HAP-1 (cell line): ENCODE measurements around the gene SYTL4.
A peak's percentile ranks its signal among the peaks of the same experiment; 100 is the strongest.

Source experiments
- DNase-seq, 2 experiments: peaks; one replicate each; pipeline ENCODE4 v3.0.0-alpha.2; 2016 to 2020; ENCODE audit warnings: low spot score in 2 of 2
- H3K27me3 ChIP-seq: fragments of 250-450 bp; sonication (Bioruptor Pico); 2 replicates; pipeline ENCODE4 v1.5.1; 2020; ENCODE audit warnings: low read depth, mild to moderate bottlenecking, moderate library complexity
- H3K36me3 ChIP-seq: fragments of 250-450 bp; sonication (Bioruptor Pico); replicated peaks from 2 replicates; pipeline ENCODE4 v1.5.1; 2020; ENCODE audit warnings: mild to moderate bottlenecking
- H3K4me1 ChIP-seq: fragments of 250-450 bp; sonication (Bioruptor Pico); 2 replicates; pipeline ENCODE4 v1.5.1; 2020; ENCODE audit warnings: mild to moderate bottlenecking
- H3K4me3 ChIP-seq: fragments of 250-450 bp; sonication (Bioruptor Pico); 2 replicates; pipeline ENCODE4 v1.5.1; 2020; ENCODE audit warnings: mild to moderate bottlenecking, moderate library complexity
- H3K9me3 ChIP-seq: fragments of 250-450 bp; sonication (Bioruptor Pico); 2 replicates; pipeline ENCODE4 v1.5.1; 2020; ENCODE audit warnings: mild to moderate bottlenecking, moderate library complexity
- in situ Hi-C: fragments of 300-500 bp; cut with MboI; formaldehyde crosslinking; loops from 3 replicates; pipeline ENCODE4 v1.14.3; 2020; ENCODE audit warnings: low sequenced_read_pairs, inconsistent platforms, mixed read lengths

SYTL4 gene

DNA sequence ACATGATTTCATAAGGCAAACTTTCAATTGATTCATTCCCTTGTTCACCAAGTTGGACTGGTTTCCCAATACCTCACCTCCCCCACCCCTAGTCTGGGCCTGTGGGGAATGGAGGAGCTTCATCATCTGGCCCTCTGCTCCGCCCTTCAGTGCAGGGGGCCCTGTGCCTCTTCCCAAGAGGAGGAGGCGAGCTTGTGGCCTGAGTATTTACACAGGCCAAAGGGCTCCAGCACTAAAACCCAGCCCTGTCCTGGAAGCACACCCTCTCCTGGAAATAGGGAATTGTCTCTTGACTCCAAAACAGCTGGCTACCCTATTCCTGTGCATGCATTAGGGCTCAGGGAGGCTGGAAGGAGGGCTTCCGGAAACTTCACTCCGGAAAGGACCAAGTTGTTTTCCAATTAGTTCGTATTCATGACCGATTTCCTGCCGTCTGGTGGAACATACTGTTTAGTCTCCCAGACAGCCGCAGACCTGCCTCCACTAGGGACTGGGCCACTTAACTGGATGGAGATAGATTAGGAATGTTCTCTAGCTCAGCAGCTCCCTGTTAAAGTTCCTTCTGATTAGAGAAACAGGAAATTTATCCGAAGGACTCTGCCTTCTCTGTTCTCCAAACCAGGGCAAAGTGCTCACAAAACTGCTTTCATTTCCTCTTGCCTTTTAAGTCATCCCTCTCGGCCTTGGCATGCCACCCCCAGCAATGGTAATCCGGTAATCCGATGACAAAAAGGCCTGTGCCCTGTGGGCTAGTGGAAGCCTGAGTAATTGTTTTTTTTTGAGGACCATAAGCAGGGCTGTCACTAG lies 82.2 kb downstream of the SYTL4 start:
- DNase-seq: peak; percentile 59 to 73
- Histone ChIP-seq H3K36me3 (no peaks in the 10 kb centered on the region), H3K9me3 (no peaks in the 10 kb centered on the region), H3K27me3 (no peaks in the 10 kb centered on the region), H3K4me3 (no peak overlapping the region), H3K4me1 (peaks cover 12% of the 10 kb centered on the region)
- in situ Hi-C loops: no loop called here

DNA sequence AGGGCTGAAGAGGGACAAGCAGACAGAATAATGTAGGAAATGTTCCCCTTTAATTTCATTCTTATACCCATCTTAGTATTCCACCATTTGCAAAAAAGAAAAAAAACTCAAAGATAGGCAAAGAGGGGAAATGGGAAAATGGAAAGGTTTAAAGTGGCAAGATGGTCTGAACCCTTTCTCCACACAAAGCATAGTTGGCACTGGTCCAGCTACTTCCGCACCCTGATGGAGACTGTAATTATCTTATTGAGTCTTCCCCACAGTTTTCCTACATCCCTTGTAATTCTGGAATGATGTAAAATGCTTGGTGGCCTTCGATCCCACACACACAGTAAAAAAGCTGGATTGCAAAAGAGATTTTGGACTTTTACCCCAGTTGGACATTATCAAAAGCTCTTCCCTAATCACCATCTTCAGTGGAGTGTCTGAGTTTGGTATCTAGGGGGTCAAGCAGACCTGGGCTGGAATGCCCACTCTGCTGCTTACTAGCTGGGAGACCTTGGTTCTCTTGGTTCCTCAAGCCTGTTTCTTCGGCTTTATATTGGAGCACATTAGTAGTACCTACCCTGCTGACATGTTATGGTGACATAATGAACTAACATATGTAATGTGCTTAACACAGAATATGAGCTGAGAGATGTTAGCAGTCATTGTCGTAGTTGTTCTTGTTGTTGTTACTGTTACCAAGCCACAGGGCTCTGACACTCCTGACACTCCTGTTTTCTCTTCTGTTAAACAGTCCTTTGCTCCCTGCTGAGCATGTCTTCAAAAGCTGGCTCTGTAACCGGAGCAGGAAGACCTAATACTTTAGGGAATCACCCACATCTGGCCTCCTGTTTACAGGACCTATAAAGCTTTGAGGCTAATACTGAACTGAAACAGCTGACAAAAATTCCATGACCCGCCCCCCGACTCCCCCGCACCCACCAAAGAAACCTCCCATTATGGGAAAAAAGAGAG lies 83.2 kb downstream of the SYTL4 start:
- H3K4me3 ChIP-seq: no peak overlapping the region
- no peaks in the 10 kb centered on the region for H3K27me3 ChIP-seq
- DNase-seq: no peak

DNA sequence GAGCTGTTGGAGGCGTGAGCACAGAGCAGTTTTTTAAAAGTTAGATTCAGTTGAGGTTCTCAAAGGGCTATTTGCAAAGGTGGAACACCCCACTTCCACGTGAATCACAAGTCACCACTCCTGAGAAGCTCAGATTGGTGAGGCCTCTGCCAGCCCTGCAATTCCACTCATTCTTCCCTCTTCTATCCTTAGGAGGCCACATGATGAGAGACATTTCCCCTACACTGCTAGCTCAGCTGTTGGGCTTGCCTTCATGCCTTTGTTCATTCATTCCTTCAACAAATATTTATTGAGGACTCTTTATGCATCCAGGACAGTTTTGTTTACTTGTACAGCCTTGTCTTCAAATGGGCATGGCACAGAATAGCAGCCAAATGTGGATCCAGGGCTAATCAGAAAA lies 84.2 kb downstream of the SYTL4 start:
- Histone ChIP-seq H3K4me3 (no peak overlapping the region), H3K27me3 (no peaks in the 10 kb centered on the region), H3K36me3 (no peaks in the 10 kb centered on the region), H3K4me1 (peaks cover 22% of the 10 kb centered on the region), H3K9me3 (no peaks in the 10 kb centered on the region)
- in situ Hi-C loops: no loop called here
- no peak for DNase-seq

More for the DNA sequence above, 83.2 kb downstream of the SYTL4 start:
- peaks cover 20% of the 10 kb centered on the region for H3K4me1 ChIP-seq
- no peaks in the 10 kb centered on the region for H3K36me3 ChIP-seq
- H3K9me3 ChIP-seq: no peaks in the 10 kb centered on the region
- in situ Hi-C loops: no loop called here

DNA sequence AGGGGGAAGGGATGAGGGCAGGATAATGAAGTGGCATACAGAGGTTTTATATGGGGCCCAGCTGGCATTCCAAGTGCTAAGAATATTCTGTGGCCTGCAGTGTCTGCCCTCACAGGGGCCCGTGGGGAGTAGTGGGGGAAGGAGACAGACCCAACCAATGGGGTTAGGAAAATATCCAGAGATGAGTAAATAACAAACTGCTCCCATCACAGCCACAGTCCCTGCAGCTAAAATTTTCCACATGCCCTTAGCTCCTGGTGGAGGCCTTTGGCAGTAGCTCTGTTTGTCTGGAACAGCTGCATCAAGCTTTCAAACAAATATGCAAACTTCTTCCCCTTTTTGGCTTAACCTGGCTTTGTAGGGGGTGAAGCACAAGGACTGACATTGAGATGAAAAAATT lies 84.8 kb downstream of the SYTL4 start:
- no peak for DNase-seq
- H3K4me3 ChIP-seq: no peak overlapping the region
- H3K27me3 ChIP-seq: no peaks in the 10 kb centered on the region
- in situ Hi-C loops: no loop called here
- H3K4me1 ChIP-seq: peaks cover 22% of the 10 kb centered on the region
- no peaks in the 10 kb centered on the region for H3K9me3 ChIP-seq
- no peaks in the 10 kb centered on the region for H3K36me3 ChIP-seq

DNA sequence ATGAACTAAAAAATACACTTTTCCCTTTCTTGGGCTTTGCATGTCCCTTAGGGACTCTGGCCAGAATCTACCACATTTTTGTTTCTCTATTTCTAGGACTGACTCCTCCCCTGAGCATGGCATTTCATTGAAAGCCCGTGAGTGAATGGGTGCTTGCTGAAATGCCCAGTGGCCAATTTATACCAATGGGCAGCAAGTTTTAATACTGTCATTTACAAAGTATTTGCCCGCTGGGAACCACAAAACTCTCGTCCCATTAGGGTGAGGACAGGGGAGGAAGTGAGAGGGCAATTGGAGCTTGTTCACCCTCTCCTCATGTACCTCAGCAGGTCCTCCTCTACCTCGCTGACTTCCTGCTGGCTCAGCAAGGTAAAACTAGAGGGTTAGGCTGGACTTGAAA lies 86.8 kb downstream of the SYTL4 start:
- Histone ChIP-seq H3K36me3 (no peaks in the 10 kb centered on the region), H3K4me1 (peaks cover 18% of the 10 kb centered on the region), H3K4me3 (no peak overlapping the region), H3K9me3 (no peaks in the 10 kb centered on the region), H3K27me3 (no peaks in the 10 kb centered on the region)
- in situ Hi-C loops: no loop called here
- DNase-seq: no peak

DNA sequence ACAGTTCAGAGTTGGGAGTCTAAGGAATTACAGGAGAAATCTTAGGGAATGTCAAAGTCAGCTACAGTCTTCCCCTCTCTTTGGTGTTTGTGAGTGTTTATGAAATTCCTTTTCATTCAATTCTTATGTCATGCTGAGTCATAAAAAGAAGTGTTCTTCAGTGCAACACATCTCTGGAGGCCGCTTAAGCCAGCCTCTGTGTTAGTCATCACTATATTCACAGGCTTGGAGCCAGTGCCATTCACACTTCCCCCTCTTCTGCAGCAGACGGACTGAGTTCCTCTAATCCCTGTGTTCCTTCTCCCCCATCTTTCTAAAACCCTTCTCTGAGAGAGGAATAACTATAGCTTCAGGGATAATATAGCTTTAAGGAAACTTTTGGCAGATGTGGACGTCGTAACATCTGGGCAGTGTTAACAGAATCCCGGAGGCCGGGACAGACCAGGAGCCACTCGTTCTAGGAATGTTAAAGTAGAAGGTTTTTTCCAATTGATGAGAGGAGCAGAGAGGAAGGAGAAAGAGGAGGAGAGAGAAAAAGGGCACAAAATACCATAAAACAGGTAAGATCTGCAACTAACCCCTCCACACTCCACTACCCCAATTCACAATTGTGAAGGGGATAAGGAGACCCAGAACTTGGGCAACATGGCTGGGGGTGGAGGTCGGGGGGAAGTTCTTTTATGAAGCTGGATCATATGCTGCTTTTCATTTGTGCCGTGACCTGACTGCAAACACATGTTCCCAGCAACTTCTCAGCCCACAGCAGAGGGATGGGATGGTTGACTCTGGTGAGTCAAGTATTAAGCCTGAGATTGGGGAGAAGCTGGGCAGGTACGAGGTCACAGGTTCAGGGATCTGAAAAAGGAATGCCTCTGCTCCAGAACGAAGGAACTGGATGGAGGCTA lies 87.7 kb downstream of the SYTL4 start, which contains the start of gene SRPX2:
Gene SRPX2 (plus strand): TSS at position 244 of the 905 bp plus-strand sequence. CDS start 2,124 bp downstream, outside the sequence.
- DNase-seq: peak; percentile 34 to 56
- no peaks in the 10 kb centered on the region for H3K36me3 ChIP-seq
- H3K27me3 ChIP-seq: no peaks in the 10 kb centered on the region
- in situ Hi-C loops: no loop called here
- H3K4me3 ChIP-seq: no peak within 1 kb of the TSS
- peaks cover 10% of the 10 kb centered on the region for H3K4me1 ChIP-seq
- no peaks in the 10 kb centered on the region for H3K9me3 ChIP-seq

DNA sequence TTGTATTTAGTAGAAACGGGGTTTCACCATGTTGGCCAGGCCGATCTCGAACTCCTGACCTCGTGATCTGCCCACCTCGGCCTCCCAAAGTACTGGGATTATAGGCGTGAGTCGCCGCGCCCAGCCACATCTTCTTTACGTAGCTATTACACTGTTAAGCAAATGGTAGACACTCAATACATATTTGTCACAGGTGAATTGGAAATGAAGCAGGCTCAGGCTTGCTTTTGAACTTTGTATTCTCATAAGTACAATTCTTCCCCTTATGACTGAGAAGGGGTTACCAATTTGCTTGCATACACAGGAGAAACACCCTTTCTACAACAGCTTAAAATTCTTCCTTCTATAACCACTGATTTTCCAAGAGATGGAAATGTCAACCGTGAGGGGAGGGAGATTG lies 88.7 kb downstream of the SYTL4 start:
- H3K4me3 ChIP-seq: no peak overlapping the region
- H3K36me3 ChIP-seq: no peaks in the 10 kb centered on the region
- peaks cover 10% of the 10 kb centered on the region for H3K4me1 ChIP-seq
- DNase-seq: no peak
- H3K27me3 ChIP-seq: no peaks in the 10 kb centered on the region
- in situ Hi-C loops: no loop called here
- no peaks in the 10 kb centered on the region for H3K9me3 ChIP-seq

DNA sequence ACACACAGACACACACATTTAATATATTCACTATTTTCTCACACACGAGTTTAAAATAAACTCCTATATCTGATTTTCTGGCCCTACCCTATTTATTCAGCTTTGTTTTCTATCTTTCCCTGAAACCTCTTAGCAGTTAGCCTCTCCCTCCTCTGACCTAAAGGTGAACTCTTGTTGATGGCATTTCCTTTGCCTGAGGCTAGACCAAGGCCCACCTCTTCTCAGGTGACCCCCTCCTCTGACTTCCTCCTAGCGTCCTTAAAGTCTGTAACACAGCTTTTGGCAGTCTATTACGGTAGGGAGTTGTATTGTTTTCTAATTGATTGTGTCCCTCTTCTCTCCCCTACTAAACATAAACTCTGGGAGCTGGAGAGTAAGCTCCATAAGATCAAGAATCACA lies 89.6 kb downstream of the SYTL4 start:
- in situ Hi-C loops: no loop called here
- Histone ChIP-seq H3K9me3 (no peaks in the 10 kb centered on the region), H3K4me3 (no peak overlapping the region), H3K4me1 (peaks cover 12% of the 10 kb centered on the region), H3K27me3 (no peaks in the 10 kb centered on the region), H3K36me3 (no peaks in the 10 kb centered on the region)
- no peak for DNase-seq

DNA sequence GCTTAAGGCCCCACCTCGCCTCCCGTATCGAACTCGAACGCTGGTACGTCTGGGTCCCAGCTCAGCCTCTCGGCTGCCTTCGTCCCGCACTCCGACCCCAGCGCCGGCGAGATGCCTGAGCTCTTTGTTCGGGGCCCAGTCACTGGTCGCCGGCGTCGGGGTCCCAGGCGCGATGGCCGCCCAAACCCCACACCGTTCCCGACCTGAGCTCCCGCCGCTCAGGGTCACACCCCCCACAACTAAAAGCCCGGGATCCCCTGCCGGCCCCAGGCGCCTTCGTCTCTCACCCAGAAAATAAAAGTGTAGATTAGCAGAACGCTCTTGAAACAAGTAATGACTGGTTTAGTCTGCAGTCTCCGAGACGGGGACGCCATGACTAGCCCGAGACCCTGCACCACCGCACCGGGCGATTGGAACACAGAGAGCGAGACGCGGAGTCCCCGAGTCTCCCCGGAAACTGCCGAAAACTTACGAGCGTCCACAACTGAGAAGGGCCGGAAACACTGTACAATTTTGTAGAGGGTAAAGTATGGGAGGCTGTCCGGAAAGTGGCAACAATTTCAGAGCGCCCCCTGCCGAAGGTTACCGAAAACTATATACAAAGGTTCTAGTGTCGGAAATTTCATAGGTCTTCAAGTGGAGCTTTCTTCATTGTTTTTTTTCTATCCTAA lies 95.5 kb downstream of the SYTL4 start, which contains the start of gene TSPAN6:
Gene TSPAN6 (minus strand): TSS at position 486 of the 671 bp plus-strand sequence. CDS start 112 bp downstream, at position 374.
- Histone ChIP-seq H3K4me1 (peaks cover 5% of the 10 kb centered on the region; the same call in 1 of the 2 replicates), H3K36me3 (no peaks in the 10 kb centered on the region), H3K4me3 (no peak within 1 kb of the TSS), H3K9me3 (no peaks in the 10 kb centered on the region), H3K27me3 (no peaks in the 10 kb centered on the region)
- in situ Hi-C loops: no loop called here
- no peak for DNase-seq

DNA sequence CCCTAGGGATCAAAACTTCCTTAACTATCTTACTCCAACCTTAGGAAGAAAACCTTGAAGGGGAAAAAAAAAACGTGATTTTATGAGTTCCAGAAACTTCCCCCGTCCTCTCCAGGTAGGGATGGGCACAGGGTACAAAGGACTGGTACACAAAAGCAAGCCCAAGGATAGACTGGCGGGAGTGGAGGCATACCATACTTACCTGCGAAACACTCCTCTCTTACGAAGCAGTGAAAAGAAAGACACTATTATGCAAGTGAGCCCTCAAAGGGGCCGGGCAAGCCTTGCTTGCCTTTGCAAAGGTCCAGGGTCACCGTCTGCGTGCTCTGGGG lies 96.0 kb downstream of the SYTL4 start:
- Histone ChIP-seq H3K9me3 (no peaks in the 10 kb centered on the region), H3K4me1 (peaks cover 5% of the 10 kb centered on the region; the same call in 1 of the 2 replicates), H3K36me3 (no peaks in the 10 kb centered on the region), H3K4me3 (no peak overlapping the region), H3K27me3 (no peaks in the 10 kb centered on the region)
- no peak for DNase-seq
- in situ Hi-C loops: no loop called here

DNA sequence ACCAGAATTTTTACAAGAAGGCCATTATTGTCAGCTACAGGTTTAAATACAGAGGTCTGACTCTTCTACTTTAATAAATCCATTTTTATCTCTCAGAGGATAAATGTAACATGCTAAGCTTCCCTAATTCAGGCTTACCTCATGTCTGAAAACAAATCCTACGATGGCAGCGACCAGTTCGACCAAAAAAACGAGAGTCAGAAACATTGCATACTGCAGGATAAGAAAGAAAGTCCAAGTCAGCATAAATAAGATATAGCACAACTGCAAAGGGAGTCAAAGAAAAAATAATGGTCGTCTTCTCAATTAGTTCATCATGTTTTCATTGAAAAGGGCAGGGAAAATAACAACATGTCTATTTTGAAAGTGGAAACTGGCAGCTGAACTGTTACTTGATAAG lies 96.9 kb downstream of the SYTL4 start:
- DNase-seq: no peak
- in situ Hi-C loops: no loop called here
- Histone ChIP-seq H3K4me3 (no peak overlapping the region), H3K27me3 (no peaks in the 10 kb centered on the region), H3K36me3 (no peaks in the 10 kb centered on the region), H3K9me3 (no peaks in the 10 kb centered on the region), H3K4me1 (peaks cover 5% of the 10 kb centered on the region; the same call in 1 of the 2 replicates)

DNA sequence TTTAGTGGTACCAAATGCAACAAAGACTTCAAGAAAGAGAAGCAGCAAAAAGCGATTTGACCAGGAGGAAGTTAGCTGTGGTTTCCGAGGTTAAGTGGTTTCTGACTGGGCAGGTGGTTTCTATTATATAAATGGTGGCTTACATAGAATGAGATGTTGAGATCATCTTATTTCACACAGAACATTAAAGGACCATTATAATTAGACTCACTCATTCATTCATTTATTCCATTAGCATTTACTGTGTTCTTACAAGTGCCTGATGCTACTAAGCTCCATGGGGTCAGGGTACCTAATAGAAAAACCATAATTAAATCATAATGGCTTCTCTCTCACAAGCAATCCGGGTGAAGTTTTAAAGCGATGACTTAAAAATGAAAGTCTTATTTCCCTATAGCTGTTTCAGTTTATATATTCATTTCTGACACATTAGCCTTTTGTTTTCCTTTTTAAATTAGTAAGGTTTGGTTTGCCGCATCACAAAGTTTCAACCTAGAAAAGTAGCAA lies 105.9 kb downstream of the SYTL4 start:
- no peak for DNase-seq
- in situ Hi-C loops: no loop called here
- Histone ChIP-seq H3K9me3 (no peaks in the 10 kb centered on the region), H3K27me3 (no peaks in the 10 kb centered on the region), H3K4me1 (no peaks in the 10 kb centered on the region), H3K36me3 (no peaks in the 10 kb centered on the region), H3K4me3 (no peak overlapping the region)
